ENCODE results near the gene PPARG. TPM values are rescaled to one million over a fixed set of nuclear protein-coding genes. Genes with fewer than 3 reads are reported as not detected.

Gene PPARG
- polyA plus RNA-seq, 1 donor (not counting 4 experiments of a cell fraction or from before 2014, with no cell fraction given): 3.1 TPM

DNA sequence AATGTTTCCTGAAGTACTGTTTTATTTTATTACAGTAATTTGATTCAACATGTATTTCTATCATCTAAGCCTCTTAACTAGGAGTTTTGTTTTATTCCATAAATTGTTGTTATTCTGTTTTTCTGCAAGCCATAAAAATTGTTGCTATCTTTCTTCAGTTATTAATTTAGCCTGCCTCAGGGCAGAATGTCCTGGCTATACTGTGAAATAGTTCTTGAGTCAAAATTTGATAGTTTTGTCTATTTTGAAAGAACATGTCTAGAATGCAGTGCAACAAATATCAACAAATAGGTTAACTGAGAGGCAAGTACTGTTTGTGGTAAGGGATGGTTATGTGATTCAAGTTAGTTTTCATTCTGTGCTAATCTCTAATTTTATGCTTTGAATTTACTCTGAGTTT is 63.9 kb downstream of the PPARG start:
- no peaks in the 10 kb centered on the region for H3K4me1 ChIP-seq (ENCODE audit: control insufficient read depth, extremely low read depth, insufficient read depth, low read length)
- H3K9me1 ChIP-seq (ENCODE audit: control insufficient read depth, extremely low read depth, insufficient read depth, low read length): no peaks in the 10 kb centered on the region
- no peak for DNase-seq (ENCODE audit: low read depth, low spot score)
- no peak overlapping the region for H3K4me3 ChIP-seq (ENCODE audit: control insufficient read depth in 2 of 3, extremely low read depth in 1 of 3, insufficient read depth in 2 of 3, low read depth in 1 of 3, low read length in 3 of 3)
- no peaks in the 10 kb centered on the region for H3K9me3 ChIP-seq (ENCODE audit: control insufficient read depth, low read depth, low read length)
- no peak overlapping the region for H3K27ac ChIP-seq (ENCODE audit: control insufficient read depth, insufficient read depth, low read length)
- H3K9ac ChIP-seq (ENCODE audit: control insufficient read depth, extremely low read depth, insufficient read depth, low read length): no peak overlapping the region
- H4K20me1 ChIP-seq (ENCODE audit: control insufficient read depth, extremely low read depth, insufficient read depth, low read length): no peaks in the 10 kb centered on the region
- no peaks in the 10 kb centered on the region for H3K79me2 ChIP-seq (ENCODE audit: control insufficient read depth, insufficient read depth, low read length)
- no peaks in the 10 kb centered on the region for H3K36me3 ChIP-seq (ENCODE audit: control insufficient read depth in 2 of 2, extremely low read depth in 1 of 2, insufficient read depth in 2 of 2, low read length in 2 of 2)
- no peak overlapping the region for H2AFZ ChIP-seq (ENCODE audit: control insufficient read depth, low read length)
- dilution Hi-C loops (cut with MboI; ENCODE audit: extremely low pct_ligation_motif_present, low sequenced_read_pairs): no loop called here
- no peak overlapping the region for H3K4me2 ChIP-seq (ENCODE audit: control insufficient read depth, extremely low read depth, insufficient read depth, low read depth, low read length)
- no peak for FAIRE-seq
- TF ChIP-seq, protein P1, sequence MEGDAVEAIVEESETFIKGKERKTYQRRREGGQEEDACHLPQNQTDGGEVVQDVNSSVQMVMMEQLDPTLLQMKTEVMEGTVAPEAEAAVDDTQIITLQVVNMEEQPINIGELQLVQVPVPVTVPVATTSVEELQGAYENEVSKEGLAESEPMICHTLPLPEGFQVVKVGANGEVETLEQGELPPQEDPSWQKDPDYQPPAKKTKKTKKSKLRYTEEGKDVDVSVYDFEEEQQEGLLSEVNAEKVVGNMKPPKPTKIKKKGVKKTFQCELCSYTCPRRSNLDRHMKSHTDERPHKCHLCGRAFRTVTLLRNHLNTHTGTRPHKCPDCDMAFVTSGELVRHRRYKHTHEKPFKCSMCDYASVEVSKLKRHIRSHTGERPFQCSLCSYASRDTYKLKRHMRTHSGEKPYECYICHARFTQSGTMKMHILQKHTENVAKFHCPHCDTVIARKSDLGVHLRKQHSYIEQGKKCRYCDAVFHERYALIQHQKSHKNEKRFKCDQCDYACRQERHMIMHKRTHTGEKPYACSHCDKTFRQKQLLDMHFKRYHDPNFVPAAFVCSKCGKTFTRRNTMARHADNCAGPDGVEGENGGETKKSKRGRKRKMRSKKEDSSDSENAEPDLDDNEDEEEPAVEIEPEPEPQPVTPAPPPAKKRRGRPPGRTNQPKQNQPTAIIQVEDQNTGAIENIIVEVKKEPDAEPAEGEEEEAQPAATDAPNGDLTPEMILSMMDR (optimal IDR thresholded peaks at IDR 0.05 in 1 of 3, IDR thresholded peaks at IDR 0.05 in 1 of 3, conservative IDR thresholded peaks at IDR 0.05 in 1 of 3; ENCODE audit: extremely low read depth in 1 of 3, insufficient read depth in 2 of 3, low read length in 3 of 3): no peak
- no peak for TF ChIP-seq EZH2 (IDR thresholded peaks at IDR 0.05; ENCODE audit: low read length)
- H3K27me3 ChIP-seq (ENCODE audit: control insufficient read depth, extremely low read depth, insufficient read depth, low read length): no peaks in the 10 kb centered on the region

DNA sequence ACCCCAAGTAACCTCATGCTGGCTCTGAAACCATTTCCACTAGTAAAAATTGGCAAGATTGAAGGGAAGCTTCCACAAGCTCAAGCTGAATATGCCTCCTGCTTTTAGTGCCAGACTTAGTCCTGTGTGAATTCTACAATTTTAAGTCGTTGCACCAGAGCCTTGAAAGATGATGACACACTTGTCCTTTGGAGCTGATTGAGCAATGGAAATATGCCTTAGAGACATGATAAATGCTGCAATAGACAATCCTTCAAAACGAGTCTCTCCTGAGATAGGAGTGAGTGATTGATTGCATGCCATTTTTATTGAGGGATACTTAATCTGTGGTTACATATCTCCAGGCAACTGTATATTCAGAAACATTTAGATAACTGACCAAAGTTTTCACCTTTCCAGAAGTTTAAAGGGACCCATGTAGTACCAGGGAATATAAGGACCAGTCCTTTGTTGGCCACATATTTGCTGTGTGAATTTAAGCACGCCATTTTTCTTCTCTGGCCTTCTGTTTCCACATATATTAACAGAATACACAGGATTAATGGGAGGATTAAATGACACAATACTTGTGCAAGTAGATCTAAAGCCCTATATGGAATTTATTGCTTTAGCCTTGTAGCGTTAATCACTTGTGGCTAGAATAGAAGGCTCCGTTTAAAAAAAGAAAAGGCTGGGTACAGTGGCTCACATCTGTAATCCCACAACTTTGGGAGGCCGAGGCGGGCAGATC is 65.1 kb downstream of the PPARG start:
- Histone ChIP-seq H3K36me3 (ENCODE audit: control insufficient read depth in 2 of 2, extremely low read depth in 1 of 2, insufficient read depth in 2 of 2, low read length in 2 of 2) (no peaks in the 10 kb centered on the region), H3K27me3 (ENCODE audit: control insufficient read depth, extremely low read depth, insufficient read depth, low read length) (no peaks in the 10 kb centered on the region), H3K4me2 (ENCODE audit: control insufficient read depth, extremely low read depth, insufficient read depth, low read depth, low read length) (no peak overlapping the region), H3K9ac (ENCODE audit: control insufficient read depth, extremely low read depth, insufficient read depth, low read length) (no peak overlapping the region), H3K79me2 (ENCODE audit: control insufficient read depth, insufficient read depth, low read length) (no peaks in the 10 kb centered on the region), H4K20me1 (ENCODE audit: control insufficient read depth, extremely low read depth, insufficient read depth, low read length) (no peaks in the 10 kb centered on the region), H3K4me1 (ENCODE audit: control insufficient read depth, extremely low read depth, insufficient read depth, low read length) (no peaks in the 10 kb centered on the region), H3K9me1 (ENCODE audit: control insufficient read depth, extremely low read depth, insufficient read depth, low read length) (no peaks in the 10 kb centered on the region), H2AFZ (ENCODE audit: control insufficient read depth, low read length) (no peak overlapping the region), H3K27ac (ENCODE audit: control insufficient read depth, insufficient read depth, low read length) (no peak overlapping the region), H3K4me3 (ENCODE audit: control insufficient read depth in 2 of 3, extremely low read depth in 1 of 3, insufficient read depth in 2 of 3, low read depth in 1 of 3, low read length in 3 of 3) (no peak overlapping the region), H3K9me3 (ENCODE audit: control insufficient read depth, low read depth, low read length) (no peaks in the 10 kb centered on the region)
- dilution Hi-C loops (cut with MboI; ENCODE audit: extremely low pct_ligation_motif_present, low sequenced_read_pairs): no loop called here
- DNase-seq (ENCODE audit: low read depth, low spot score): no peak
- FAIRE-seq: no peak
- TF ChIP-seq, protein P1 (optimal IDR thresholded peaks at IDR 0.05 in 1 of 3, IDR thresholded peaks at IDR 0.05 in 1 of 3, conservative IDR thresholded peaks at IDR 0.05 in 1 of 3; ENCODE audit: extremely low read depth in 1 of 3, insufficient read depth in 2 of 3, low read length in 3 of 3): no peak
- TF ChIP-seq EZH2 (IDR thresholded peaks at IDR 0.05; ENCODE audit: low read length): no peak
